HuH-7.5 (cell line): ENCODE results near the gene COPA.
A peak's percentile ranks its signal among the peaks of the same experiment; 100 is the strongest.

Experiments used
- DNase-seq: peaks from one replicate; pipeline ENCODE4 v3.0.0; 2011; ENCODE audit warnings: low spot score

The COPA gene

GRCh38 chr1:160264795-160265307 lies 78.2 kb downstream of the COPA start:
- DNase-seq = no peak

- DNase-seq = peak; percentile 68
Observed at GRCh38 chr1:160261893-160262794, 80.9 kb downstream of the COPA start, which contains the start of gene DCAF8. DCAF8 (minus strand) TSS chr1:160262549; CDS start chr1:160244008, 18,541 bp downstream.

- DNase-seq = peak; percentile 55
Observed at GRCh38 chr1:160261556-160261892, 81.5 kb downstream of the COPA start.

- no peak for DNase-seq
Observed at GRCh38 chr1:160260406-160261382, 82.4 kb downstream of the COPA start.

GRCh38 chr1:160258177-160258798 lies 84.8 kb downstream of the COPA start:
- no peak for DNase-seq

- no peak for DNase-seq
Observed at GRCh38 chr1:160257411-160258015, 85.5 kb downstream of the COPA start.

GRCh38 chr1:160256396-160257046 lies 86.5 kb downstream of the COPA start:
- no peak for DNase-seq

GRCh38 chr1:160255781-160256300 lies 87.2 kb downstream of the COPA start:
- no peak for DNase-seq

- DNase-seq = peak; percentile 61
Observed at GRCh38 chr1:160251687-160252526, 91.1 kb downstream of the COPA start.

GRCh38 chr1:160251011-160251410 lies 92.0 kb downstream of the COPA start:
- no peak for DNase-seq

GRCh38 chr1:160247053-160247452 lies 96.0 kb downstream of the COPA start:
- no peak for DNase-seq

GRCh38 chr1:160245434-160245833 lies 97.6 kb downstream of the COPA start:
- no peak for DNase-seq

- no peak for DNase-seq
Observed at GRCh38 chr1:160244209-160244608, 98.8 kb downstream of the COPA start.

GRCh38 chr1:160243767-160244166 lies 99.3 kb downstream of the COPA start:
- DNase-seq = no peak

GRCh38 chr1:160239582-160240299 lies 103.3 kb downstream of the COPA start:
- DNase-seq = no peak
